ENCODE results near the gene METAP2. TPM values are rescaled to one million over a fixed set of nuclear protein-coding genes. Genes with fewer than 3 reads are reported as not detected.

METAP2 gene
- total and polyA plus RNA-seq, 2 donors (not counting 3 experiments of a cell fraction or from before 2014, with no cell fraction given): 28.5 to 105 TPM

DNA sequence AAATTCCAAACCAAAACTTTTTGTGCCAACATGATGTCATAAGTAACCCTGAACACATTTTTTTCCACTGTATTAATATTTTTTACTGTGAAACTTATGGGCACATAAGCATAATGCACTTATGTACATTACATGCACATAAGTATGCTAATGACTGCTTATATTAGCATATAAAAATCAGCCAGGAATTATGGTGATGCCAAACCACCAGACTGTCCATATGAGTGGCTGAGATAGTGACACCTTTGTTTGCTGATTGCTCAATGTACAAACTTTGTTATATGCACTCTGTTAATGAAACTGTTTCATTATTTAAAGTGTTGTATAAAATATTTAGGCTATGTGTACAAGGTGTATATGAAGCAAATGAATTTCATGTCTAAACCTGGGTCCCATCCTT, 45.0 kb downstream of the METAP2 start:
- ChIA-PET CTCF (interaction anchor here (1.4 to 1.6 kb wide), 2 partner anchors 15 to 56 kb away, joined by 3 to 6 read pairs; no protein-coding TSS in a partner anchor), POLR2A (no interaction called here)
- FAIRE-seq (no peak), DNase-seq (ENCODE audit: low read depth, low spot score) (no peak)
- Histone ChIP-seq H3K9me1 (replicated peaks; ENCODE audit: control insufficient read depth, extremely low read depth, insufficient read depth, low read length) (no peaks in the 10 kb centered on the region), H3K4me3 (replicated peaks in 1 of 3; ENCODE audit: insufficient read depth in 1 of 3, low read depth in 1 of 3, low read length in 3 of 3) (no peak overlapping the region), H3K9me3 (replicated peaks; ENCODE audit: control insufficient read depth, insufficient read depth, low read length) (no peaks in the 10 kb centered on the region), H3K27me3 (ENCODE audit: control insufficient read depth in 2 of 2, insufficient read depth in 2 of 2, low read length in 2 of 2) (no peaks in the 10 kb centered on the region), H3K4me2 (ENCODE audit: insufficient read depth, low read length) (no peak overlapping the region), H2AFZ (ENCODE audit: low read depth, low read length) (no peak overlapping the region), H3K36me3 (ENCODE audit: control insufficient read depth in 2 of 2, extremely low read depth in 1 of 2, insufficient read depth in 2 of 2, low read length in 2 of 2) (peaks cover 0 to 5% of the 10 kb centered on the region in 2 experiments), H3K27ac (ENCODE audit: insufficient read depth, low read depth, low read length) (no peak overlapping the region), H3K79me2 (ENCODE audit: control insufficient read depth, insufficient read depth, low read length) (no peaks in the 10 kb centered on the region), H3K4me1 (ENCODE audit: control insufficient read depth, extremely low read depth, insufficient read depth, low read length) (no peaks in the 10 kb centered on the region), H4K20me1 (replicated peaks; ENCODE audit: control insufficient read depth, extremely low read depth, insufficient read depth, low read length) (no peaks in the 10 kb centered on the region), H3K9ac (replicated peaks; ENCODE audit: extremely low read depth, insufficient read depth, low read length) (no peak overlapping the region)
- TF ChIP-seq EZH2 (IDR thresholded peaks at IDR 0.05; ENCODE audit: borderline replicate concordance, low read depth, low read length, severe bottlenecking) (no peak), POLR2AphosphoS5 (IDR thresholded peaks at IDR 0.05; ENCODE audit: insufficient read depth, low read depth, low read length) (no peak), FOS (IDR thresholded peaks at IDR 0.05; ENCODE audit: borderline replicate concordance, insufficient read depth, low read length) (no peak), MYC (IDR thresholded peaks at IDR 0.05; ENCODE audit: low read depth, low read length) (no peak), GATA2 (IDR thresholded peaks at IDR 0.05; ENCODE audit: insufficient read depth, insufficient read length, low read depth, low read length) (no peak), JUN (IDR thresholded peaks at IDR 0.05; ENCODE audit: borderline replicate concordance, insufficient read depth, insufficient read length, low read depth) (no peak), POLR2A (IDR thresholded peaks at IDR 0.05; ENCODE audit: low read depth, low read length) (no peak)
- TF ChIP-seq, protein P1, sequence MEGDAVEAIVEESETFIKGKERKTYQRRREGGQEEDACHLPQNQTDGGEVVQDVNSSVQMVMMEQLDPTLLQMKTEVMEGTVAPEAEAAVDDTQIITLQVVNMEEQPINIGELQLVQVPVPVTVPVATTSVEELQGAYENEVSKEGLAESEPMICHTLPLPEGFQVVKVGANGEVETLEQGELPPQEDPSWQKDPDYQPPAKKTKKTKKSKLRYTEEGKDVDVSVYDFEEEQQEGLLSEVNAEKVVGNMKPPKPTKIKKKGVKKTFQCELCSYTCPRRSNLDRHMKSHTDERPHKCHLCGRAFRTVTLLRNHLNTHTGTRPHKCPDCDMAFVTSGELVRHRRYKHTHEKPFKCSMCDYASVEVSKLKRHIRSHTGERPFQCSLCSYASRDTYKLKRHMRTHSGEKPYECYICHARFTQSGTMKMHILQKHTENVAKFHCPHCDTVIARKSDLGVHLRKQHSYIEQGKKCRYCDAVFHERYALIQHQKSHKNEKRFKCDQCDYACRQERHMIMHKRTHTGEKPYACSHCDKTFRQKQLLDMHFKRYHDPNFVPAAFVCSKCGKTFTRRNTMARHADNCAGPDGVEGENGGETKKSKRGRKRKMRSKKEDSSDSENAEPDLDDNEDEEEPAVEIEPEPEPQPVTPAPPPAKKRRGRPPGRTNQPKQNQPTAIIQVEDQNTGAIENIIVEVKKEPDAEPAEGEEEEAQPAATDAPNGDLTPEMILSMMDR (IDR thresholded peaks at IDR 0.05; ENCODE audit: extremely low read depth in 1 of 2, insufficient read depth in 1 of 2, low read depth in 1 of 2, low read length in 2 of 2): no peak
- TF ChIP-seq, protein P2, sequence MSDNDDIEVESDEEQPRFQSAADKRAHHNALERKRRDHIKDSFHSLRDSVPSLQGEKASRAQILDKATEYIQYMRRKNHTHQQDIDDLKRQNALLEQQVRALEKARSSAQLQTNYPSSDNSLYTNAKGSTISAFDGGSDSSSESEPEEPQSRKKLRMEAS (IDR thresholded peaks at IDR 0.05; ENCODE audit: insufficient read depth, insufficient read length): no peak
- no TSS peak for BruUV-seq (replicated peaks)
- intact Hi-C loops (cut with micrococcal nuclease): no loop called here
- dilution Hi-C loops (cut with MboI; ENCODE audit: extremely low pct_ligation_motif_present, low sequenced_read_pairs): no loop called here

All from endothelial cell of umbilical vein (primary cell).